Measurements from ENCODE around the gene GRB7. TPM values are rescaled to one million over a fixed set of nuclear protein-coding genes. Genes with fewer than 3 reads are reported as not detected.

The GRB7 gene
- total RNA-seq, 1 experiment from 2014 or later = 7.3 TPM

GRCh38 chr17:39701784-39702422, 35.8 kb upstream of the GRB7 start:
- intact Hi-C loops (cut with micrococcal nuclease) = no loop called here
- Mint-ChIP-seq H3K27ac (ENCODE audit: low read depth, unreplicated experiment) (peak overlapping the region; percentile 56), H3K9me3 (ENCODE audit: unreplicated experiment) (no peaks in the 10 kb centered on the region), H3K4me1 (ENCODE audit: insufficient read depth, unreplicated experiment) (peaks cover 22% of the 10 kb centered on the region), H3K4me3 (ENCODE audit: unreplicated experiment) (peak overlapping the region; percentile 81), H3K36me3 (ENCODE audit: insufficient read depth, unreplicated experiment) (peaks cover 2% of the 10 kb centered on the region), H3K27me3 (ENCODE audit: insufficient read depth, unreplicated experiment) (no peaks in the 10 kb centered on the region)
- TF ChIP-seq CTCF (IDR thresholded peaks at IDR 0.05; ENCODE audit: unreplicated experiment) = no peak
- BruUV-seq (replicated peaks) = no TSS peak
- ChIA-PET CTCF (interaction anchor here (1.2 to 1.3 kb wide), 2 partner anchors 9 to 28 kb away, joined by 3 to 4 read pairs; partner anchors contain the start of gene MIEN1), POLR2A (interaction anchor here (0.7 to 3.1 kb wide), 4 partner anchors 12 to 28 kb away, joined by 3 to 36 read pairs (median 8); partner anchors contain the start of genes MIEN1 and PGAP3)
- no peak for DNase-seq (ENCODE audit: unreplicated experiment)

- intact Hi-C loops (cut with micrococcal nuclease) = no loop called here
- Mint-ChIP-seq H3K4me3 (ENCODE audit: unreplicated experiment) (no peak overlapping the region), H3K4me1 (ENCODE audit: insufficient read depth, unreplicated experiment) (peaks cover 22% of the 10 kb centered on the region), H3K9me3 (ENCODE audit: unreplicated experiment) (no peaks in the 10 kb centered on the region), H3K27ac (ENCODE audit: low read depth, unreplicated experiment) (no peak overlapping the region), H3K36me3 (ENCODE audit: insufficient read depth, unreplicated experiment) (peaks cover 15% of the 10 kb centered on the region), H3K27me3 (ENCODE audit: insufficient read depth, unreplicated experiment) (no peaks in the 10 kb centered on the region)
- no peak for DNase-seq (ENCODE audit: unreplicated experiment)
- no peak for TF ChIP-seq CTCF (IDR thresholded peaks at IDR 0.05; ENCODE audit: unreplicated experiment)
- POLR2A ChIA-PET = interaction anchor here (0.6 to 2.3 kb wide), 4 partner anchors 14 to 22 kb away, joined by 3 to 11 read pairs (median 4); partner anchors contain the start of gene PGAP3
- CTCF ChIA-PET = interaction anchor here (1.2 kb wide), 1 partner anchor 27 kb away, joined by 4 read pairs; the partner anchor contains the start of gene MIEN1
- no TSS peak for BruUV-seq (replicated peaks)
Observed at GRCh38 chr17:39702901-39703893, 34.5 kb upstream of the GRB7 start.

GRCh38 chr17:39703913-39704312, 33.8 kb upstream of the GRB7 start:
- TF ChIP-seq CTCF (IDR thresholded peaks at IDR 0.05; ENCODE audit: unreplicated experiment) = no peak
- POLR2A ChIA-PET = interaction anchor here (2.3 kb wide), 1 partner anchor 16 kb away, joined by 11 read pairs; the partner anchor contains the start of gene PGAP3
- no peaks in the 10 kb centered on the region for H3K27me3 Mint-ChIP-seq (ENCODE audit: insufficient read depth, unreplicated experiment)
- H3K4me1 Mint-ChIP-seq (ENCODE audit: insufficient read depth, unreplicated experiment) = peaks cover 22% of the 10 kb centered on the region
- no peak overlapping the region for H3K27ac Mint-ChIP-seq (ENCODE audit: low read depth, unreplicated experiment)
- no peak for DNase-seq (ENCODE audit: unreplicated experiment)
- H3K4me3 Mint-ChIP-seq (ENCODE audit: unreplicated experiment) = no peak overlapping the region
- no TSS peak for BruUV-seq (replicated peaks)
- CTCF ChIA-PET = no interaction called here
- no peaks in the 10 kb centered on the region for H3K9me3 Mint-ChIP-seq (ENCODE audit: unreplicated experiment)
- intact Hi-C loops (cut with micrococcal nuclease) = no loop called here
- H3K36me3 Mint-ChIP-seq (ENCODE audit: insufficient read depth, unreplicated experiment) = peaks cover 20% of the 10 kb centered on the region
